Measurements from ENCODE around the gene TTLL5.

Gene TTLL5

GRCh38 chr14:75783602-75784313 is 122.7 kb downstream of the TTLL5 start:
- no peak for DNase-seq

- DNase-seq: no peak
Observed at GRCh38 chr14:75784314-75784686, 123.3 kb downstream of the TTLL5 start.

- peak in 2 of 56 donors; percentile 2 to 19 for DNase-seq
Observed at GRCh38 chr14:75793806-75794205, 132.8 kb downstream of the TTLL5 start.

- DNase-seq: peak in 1 of 56 donors; percentile 23
Observed at GRCh38 chr14:75794615-75795038, 133.6 kb downstream of the TTLL5 start.

- no peak for DNase-seq
Observed at GRCh38 chr14:75800792-75801191, 139.7 kb downstream of the TTLL5 start.

- no peak for DNase-seq
Observed at GRCh38 chr14:75802486-75802885, 141.4 kb downstream of the TTLL5 start.

- DNase-seq: no peak
Observed at GRCh38 chr14:75803765-75804164, 142.7 kb downstream of the TTLL5 start.

GRCh38 chr14:75804570-75805275 is 143.7 kb downstream of the TTLL5 start:
- no peak for DNase-seq

GRCh38 chr14:75805646-75806045 is 144.6 kb downstream of the TTLL5 start:
- no peak for DNase-seq

- no peak for DNase-seq
Observed at GRCh38 chr14:75806352-75806832, 145.3 kb downstream of the TTLL5 start.

- no peak for DNase-seq
Observed at GRCh38 chr14:75807667-75808360, 146.8 kb downstream of the TTLL5 start.

- no peak for DNase-seq
Observed at GRCh38 chr14:75811136-75811829, 150.2 kb downstream of the TTLL5 start.

- DNase-seq: no peak
Observed at GRCh38 chr14:75811872-75812499, 150.9 kb downstream of the TTLL5 start.

- DNase-seq: no peak
Observed at GRCh38 chr14:75812622-75813021, 151.6 kb downstream of the TTLL5 start.

GRCh38 chr14:75820761-75821160 is 159.7 kb downstream of the TTLL5 start:
- DNase-seq: no peak

- DNase-seq: no peak
Observed at GRCh38 chr14:75821831-75822521, 160.9 kb downstream of the TTLL5 start.

- DNase-seq: no peak
Observed at GRCh38 chr14:75822522-75823141, 161.6 kb downstream of the TTLL5 start.

- DNase-seq: no peak
Observed at GRCh38 chr14:75823334-75823733, 162.3 kb downstream of the TTLL5 start.

GRCh38 chr14:75824318-75824717 is 163.3 kb downstream of the TTLL5 start:
- DNase-seq: no peak

- DNase-seq: no peak
Observed at GRCh38 chr14:75825147-75825592, 164.1 kb downstream of the TTLL5 start.

Data from amygdala (tissue), 56 donors.